HL-60/S4 (cell line): Measurements from ENCODE around the gene CTNNA3.
"Not testable (repeated sequence)": the region's sequence is repeated elsewhere in the genome, so short reads cannot be mapped to it uniquely, and the experiment has no call there.

Experiments
- in situ Hi-C: fragments of 300-500 bp; cut with MboI; formaldehyde crosslinking; loops from 2 replicates; pipeline ENCODE4 v1.14.3; 2022; ENCODE audit warnings: low sequenced_read_pairs

The CTNNA3 gene

DNA sequence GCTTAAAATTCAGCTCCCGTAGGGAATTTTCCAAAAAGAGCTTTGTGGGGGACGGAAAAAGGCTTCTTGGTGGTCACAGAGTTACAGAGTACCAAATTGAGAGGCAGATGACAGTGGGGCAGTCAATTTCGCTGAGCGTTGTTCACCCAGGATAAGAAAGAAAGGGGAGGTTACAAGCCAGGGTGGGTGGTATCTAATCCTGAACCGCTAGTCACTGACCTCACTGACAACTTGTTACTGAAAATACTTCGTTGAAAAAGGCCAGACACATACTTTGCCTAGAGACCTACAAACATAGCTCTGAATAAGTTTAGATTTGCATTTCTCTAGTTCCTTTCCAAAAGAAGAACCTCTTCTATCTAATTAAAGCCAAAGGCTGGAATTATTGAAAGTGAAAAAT lies at the start of gene CTNNA3:
Gene CTNNA3, minus strand, starts transcription at position 167 of the 400 bp plus-strand sequence.
- in situ Hi-C loops: loop anchor here (5.0 kb wide), 1 partner anchor 86 kb away; no protein-coding TSS in a partner anchor

DNA sequence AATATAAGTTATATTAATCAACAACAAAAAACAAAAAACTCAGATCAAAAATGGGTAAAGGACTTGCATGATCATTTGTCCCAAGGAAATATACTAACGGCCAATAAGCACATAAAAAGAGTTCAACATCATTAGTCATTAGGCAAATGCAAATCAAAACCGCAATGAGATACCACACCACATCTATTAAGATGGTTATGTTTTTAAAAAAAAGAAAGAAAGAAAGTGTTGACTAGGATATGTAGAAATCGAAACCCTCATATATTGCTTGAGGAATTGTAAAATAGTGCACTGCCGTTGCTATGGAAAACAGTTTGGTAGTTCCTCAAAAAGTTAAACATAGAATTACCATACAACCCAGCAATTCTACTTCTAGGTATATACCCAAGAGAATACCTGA lies 39.4 kb upstream of the CTNNA3 start:
- in situ Hi-C loops: no loop called here

DNA sequence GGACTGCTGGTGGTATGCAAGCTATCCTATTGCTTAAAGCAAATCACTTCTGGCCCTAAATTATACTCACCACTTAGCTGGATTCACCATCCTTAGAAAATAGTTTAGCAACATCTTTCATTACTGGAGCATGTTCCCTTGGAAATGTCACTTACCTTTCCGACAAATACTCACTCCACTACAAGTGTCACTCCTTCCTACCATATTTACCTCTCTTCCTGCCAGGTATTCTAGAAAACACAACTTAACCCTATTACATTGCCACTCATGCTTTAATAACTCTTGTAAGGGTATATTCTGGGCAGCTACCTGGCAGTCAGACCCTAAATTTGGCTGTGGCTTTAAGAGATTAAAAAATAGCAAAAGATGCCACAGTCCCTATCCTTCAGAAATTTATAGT lies 37.5 kb upstream of the CTNNA3 start:
- in situ Hi-C loops: no loop called here

DNA sequence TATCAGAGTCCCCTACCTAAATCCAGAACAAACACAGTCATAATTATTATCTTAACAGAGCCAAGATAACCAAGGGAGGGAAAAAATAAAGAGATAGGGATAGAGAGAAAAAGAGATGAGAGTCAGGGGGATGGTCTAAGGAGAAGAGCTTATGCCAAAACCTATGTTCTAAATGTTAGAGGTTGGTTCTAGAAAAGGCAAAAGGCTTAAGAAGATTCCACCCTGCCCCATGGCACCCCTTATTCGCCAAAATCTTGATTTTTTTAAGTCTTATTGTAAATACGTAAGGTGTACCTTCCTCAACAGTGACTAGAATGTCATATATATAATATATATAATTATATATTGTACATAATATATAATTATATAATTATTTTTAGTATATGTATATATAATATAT lies 29.6 kb upstream of the CTNNA3 start:
- in situ Hi-C loops: no loop called here

DNA sequence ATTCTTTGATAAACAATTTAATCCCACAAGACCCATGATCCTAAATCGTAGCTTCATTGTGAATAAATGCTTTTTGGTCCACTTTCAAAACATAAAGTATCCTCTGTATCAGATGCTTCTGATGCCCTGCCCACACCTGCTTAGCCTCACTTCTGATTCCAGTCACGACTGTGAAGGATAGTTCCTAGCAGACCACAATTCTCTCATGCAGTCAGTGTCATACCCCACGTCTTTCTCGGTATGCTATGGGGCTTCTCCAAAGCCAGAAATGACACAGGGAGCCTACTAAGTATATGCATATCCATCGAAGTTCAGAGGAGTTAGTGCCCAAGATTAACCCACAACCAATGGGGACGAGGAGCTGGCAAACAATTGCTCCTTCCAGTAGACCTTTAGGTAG lies 27.6 kb upstream of the CTNNA3 start:
- in situ Hi-C loops: no loop called here

DNA sequence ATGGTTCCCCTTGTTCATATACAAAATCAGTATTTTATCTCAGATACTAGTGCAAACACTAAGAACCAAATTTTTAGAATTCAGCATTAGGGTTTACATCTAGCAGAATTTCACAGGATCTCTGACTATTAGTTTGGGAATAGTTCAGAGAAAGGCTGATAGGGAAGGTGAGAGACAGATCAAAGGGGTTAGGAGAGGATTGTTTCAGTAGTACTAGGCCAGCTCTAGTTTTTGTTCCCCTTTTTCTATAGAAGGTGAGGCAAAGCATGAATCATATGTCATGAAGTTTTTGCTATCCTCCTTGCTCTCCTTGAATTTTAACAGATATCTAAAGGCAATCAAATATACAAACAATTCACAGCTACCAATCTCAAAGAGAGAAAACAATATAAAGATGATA lies 26.1 kb upstream of the CTNNA3 start:
- in situ Hi-C loops: no loop called here

DNA sequence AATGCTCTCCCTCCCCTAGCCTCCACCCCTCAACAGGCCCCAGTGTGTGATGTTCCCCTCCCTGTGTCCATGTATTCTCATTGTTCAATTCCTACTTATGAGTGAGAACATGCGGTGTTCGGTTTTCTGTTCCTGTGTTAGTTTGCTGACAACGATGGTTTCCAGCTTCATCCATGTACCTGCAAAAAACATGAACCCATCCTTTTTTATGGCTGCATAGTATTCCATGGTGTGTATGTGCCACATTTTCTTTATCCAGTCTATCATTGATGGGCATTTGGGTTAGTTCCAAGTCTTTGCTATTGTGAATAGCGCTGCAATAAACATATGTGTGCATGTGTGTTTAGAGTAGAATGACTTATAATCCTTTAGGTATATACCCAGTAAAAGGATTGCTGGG lies 20.5 kb upstream of the CTNNA3 start:
- in situ Hi-C loops: not testable (repeated sequence)

DNA sequence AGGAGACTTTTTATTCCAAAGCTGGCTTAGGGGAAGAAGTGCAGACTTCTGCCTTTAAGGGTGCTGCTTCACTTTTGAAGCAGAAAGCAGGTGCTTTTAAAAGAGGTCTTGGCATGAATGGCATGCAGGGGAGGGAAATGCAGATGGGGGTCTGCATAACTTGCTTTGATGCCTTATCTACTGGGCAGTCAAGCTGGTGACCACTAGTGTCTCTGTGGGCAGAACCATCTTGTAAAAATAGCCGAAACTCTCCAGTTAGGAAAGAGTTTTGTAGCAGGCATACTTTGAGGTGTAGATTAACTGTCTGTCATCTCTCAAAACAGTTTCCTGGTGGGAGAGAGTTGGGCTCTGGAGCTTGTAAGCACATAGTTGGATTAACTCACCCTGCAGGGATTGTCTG lies 9.9 kb upstream of the CTNNA3 start:
- in situ Hi-C loops: no loop called here

DNA sequence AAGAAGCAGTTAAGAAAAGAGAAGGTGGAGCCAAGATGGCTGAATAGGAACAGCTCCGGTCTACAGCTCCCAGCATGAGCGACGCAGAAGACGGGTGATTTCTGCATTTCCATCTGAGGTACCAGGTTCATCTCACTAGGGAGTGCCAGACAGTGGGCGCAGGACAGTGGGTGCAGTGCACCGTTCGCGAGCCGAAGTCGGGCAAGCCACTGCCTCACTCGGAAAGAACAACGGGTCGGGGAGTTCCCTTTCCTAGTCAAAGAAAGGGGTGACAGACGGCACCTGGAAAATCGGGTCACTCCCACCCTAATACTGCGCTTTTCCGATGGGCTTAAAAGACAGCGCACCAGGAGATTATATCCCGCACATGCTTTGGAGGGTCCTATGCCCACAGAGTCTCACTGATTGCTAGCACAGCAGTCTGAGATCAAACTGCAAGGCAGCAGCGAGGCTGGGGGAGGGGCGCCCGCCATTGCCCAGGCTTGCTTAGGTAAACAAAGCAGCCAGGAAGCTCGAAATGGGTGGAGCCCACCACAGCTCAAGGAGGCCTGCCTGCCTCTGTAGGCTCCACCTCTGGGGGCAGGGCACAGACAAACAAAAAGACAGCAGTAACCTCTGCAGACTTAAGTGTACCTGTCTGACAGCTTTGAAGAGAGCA lies 3.7 kb upstream of the CTNNA3 start:
- in situ Hi-C loops: loop anchor here (5.0 kb wide), 1 partner anchor 83 kb away; no protein-coding TSS in a partner anchor

DNA sequence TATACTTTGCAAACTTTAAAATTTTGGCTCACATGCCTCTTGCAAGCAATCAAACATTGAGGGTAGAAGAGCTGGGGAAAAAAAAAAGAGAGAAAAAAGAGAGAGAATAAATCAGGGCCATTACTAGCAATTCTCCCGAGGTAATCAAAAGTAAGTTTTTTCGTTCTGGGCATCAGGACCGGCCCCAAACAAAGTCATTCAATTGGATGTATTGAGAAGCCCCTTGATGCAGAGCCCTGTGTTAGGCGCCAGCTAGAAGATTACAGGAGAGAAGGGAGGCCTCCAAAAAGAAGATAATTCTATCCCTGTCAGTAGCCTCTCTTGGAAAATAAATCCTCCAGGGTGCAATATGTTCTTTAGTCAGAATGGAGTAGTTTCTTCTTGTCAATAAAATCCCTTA lies 2.2 kb upstream of the CTNNA3 start:
- in situ Hi-C loops: loop anchor here (5.0 kb wide), 1 partner anchor 84 kb away; no protein-coding TSS in a partner anchor

DNA sequence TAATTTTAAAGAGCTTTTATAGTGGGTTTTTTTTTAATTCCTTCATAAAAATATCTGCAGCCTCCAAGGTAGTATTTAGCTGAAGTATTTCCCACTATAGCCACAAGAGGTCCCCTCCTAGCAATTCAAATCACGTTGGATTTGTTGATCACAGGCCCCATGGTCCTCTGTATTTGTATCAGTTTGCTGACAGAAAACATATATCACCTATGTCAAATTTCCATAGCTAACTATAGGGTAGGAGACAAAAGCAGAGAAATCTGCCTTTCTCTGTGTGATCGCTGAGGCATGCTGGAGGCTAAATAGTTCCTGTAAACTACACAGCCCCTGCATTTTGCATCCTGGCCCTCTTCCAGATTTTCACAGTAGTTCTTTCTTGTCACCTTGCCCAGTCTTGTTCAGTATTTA lies 1.7 kb upstream of the CTNNA3 start:
- in situ Hi-C loops: loop anchor here (5.0 kb wide), 1 partner anchor 85 kb away; no protein-coding TSS in a partner anchor

DNA sequence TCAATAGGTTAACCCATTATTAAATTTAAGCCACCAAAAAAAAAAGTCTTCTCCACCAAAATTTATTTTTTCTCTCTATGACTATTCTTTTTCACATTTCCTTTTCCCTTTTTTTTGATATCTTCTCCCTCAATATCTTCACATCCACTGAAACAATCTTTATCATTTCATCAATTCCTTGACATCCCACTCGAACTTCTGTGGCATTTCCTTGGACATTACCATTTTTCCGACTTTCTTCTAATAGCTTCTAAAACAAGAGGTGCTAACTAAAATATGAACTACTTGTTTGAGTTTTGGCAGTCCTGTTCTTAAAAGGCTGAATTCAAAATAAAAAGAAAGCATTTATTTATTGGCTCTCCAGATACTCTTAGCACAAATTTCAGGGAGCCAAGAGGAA lies 684 bp upstream of the CTNNA3 start:
- in situ Hi-C loops: loop anchor here (5.0 kb wide), 1 partner anchor 86 kb away; no protein-coding TSS in a partner anchor

DNA sequence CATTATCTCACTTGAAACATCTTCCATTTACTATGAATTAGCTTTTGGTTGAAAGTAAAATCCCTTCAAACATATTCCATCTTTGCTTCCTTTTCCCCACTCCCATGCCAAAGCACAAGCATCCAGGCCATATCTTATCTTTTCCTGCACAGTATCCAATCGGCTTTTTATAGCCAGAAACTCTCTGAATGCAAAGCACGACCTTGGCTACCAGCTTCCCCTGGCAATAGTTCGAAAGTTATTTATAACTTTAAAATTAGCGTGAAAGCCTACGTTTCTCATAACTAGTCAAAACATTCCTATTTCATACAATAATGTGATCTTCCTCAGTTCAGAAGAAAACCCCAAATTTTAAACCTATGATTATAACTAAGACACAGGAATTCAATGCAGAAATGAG lies 440 bp downstream of the CTNNA3 start:
- in situ Hi-C loops: loop anchor here (5.0 kb wide), 1 partner anchor 87 kb away; no protein-coding TSS in a partner anchor

DNA sequence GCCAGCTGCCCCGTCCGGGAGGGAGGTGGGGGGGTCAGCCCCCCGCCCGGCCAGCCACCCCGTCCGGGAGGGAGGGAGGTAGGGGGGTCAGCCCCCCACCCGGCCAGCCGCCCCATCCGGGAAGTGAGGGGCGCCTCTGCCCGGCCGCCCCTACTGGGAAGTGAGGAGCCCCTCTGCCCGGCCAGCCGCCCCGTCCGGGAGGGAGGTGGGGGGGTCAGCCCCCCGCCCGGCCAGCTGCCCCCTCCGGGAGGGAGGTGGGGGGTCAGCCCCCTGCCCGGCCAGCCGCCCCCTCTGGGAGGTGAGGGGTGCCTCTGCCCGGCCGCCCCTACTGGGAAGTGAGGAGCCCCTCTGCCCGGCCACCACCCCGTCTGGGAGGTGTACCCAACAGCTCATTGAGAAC lies 4.1 kb downstream of the CTNNA3 start:
- in situ Hi-C loops: not testable (repeated sequence)

DNA sequence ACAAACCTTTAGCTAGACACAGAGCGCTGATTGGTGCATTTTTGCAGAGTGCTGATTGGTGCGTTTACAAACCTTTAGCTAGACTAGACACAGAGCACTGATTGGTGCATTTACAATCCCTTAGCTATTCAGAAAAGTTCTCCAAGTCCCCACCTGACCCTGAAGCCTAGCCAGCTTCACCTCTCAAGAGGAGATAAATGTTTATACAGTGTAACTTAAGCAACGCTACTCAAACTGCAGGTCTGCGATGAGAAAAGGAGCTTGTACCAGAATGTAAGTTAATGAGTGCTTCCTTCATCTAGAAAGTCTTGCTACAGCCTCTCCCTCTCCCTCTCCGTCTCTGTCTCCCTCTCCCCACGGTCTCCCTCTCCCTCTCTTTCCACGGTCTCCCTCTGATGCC lies 5.5 kb downstream of the CTNNA3 start:
- in situ Hi-C loops: not testable (repeated sequence)

DNA sequence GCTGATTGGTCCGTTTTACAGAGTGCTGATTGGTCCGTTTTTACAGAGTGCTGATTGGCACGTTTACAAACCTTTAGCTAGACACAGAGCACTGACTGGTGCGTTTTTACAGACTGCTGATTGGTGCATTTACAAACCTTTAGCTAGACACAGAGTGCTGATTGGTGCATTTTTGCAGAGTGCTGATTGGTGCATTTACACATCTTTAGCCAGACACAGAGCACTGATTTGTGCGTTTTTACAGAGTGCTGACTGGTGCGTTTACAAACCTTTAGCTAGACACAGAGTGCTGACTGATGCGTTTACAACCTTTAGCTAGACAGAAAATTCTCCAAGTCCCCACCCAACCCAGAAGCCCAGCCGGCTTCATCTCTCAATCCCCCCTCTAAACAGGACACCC lies 11.9 kb downstream of the CTNNA3 start:
- in situ Hi-C loops: not testable (repeated sequence)

DNA sequence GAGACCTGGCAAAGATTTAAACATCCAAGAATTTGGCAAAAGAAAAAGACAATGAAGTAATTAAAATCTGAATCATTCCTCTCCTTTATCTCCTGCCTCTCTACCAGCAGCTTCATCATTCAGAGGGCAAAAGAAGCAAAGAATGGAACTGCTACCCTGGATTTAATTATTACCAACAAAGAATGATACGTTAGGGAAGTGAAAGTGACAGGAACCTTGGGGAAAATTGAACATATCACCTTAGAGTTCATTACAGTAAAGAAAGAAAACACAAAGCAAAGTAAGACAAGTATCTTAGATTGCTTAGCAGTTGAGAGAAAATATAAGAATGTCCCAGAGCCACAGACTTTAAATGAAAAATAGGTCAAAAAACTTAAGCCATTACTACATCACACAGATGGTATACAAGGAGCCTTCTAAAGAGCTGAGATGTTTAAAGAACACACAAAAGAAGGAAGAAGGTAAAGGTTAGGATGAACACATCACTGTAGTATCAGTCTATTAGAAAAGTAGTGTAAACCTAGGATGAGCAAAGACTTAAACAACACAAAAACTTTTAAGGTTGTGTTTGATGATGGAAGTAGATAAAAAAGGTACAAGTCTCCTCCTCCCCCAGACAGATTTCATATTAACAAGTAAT lies 17.5 kb downstream of the CTNNA3 start:
- in situ Hi-C loops: no loop called here

DNA sequence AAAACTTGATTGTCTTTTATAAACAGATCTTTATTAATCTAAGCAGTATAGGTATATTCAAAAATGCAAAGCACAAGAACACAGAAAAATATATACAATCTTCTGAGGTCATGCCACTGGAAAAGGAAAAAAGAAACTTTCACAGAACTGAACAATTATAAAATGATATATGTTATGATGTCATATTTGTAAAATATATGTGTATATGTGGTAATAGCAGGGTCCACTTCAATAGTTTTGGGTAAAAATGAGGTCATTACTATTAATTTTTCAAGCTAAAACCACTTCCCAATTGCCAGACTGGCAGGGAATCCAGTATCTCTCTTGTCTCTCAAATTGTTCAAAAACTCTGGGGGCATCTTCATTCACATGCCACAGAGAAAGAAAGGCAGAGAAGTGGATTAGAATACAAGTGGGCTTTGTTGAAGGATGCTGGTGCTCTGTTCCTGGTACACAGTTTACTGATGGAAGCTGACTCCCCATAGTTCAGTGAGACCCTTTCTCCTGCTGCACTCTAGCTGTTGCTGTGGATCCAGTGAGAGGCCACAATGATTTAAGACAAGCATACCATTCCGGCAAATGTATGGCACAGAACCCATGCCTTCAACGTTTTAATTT lies 19.7 kb downstream of the CTNNA3 start:
- in situ Hi-C loops: no loop called here

DNA sequence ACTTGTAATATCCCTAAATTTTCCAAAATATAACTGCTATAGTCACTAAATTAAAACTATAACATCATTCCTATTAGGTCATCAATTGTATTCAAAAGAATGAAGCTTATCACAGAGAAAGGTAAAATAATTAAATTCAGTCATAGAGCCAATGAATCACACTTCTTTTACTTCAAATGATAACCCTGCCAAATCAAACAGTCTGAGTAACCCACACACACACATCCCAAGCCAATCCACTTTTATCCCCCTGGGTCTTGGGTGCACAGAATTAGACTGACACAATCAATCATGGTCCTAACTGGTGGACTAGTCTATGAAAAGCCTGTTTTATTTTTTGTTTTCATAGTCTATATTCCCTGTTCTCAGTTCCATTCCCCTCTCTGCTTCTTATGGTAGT lies 25.6 kb downstream of the CTNNA3 start:
- in situ Hi-C loops: no loop called here

DNA sequence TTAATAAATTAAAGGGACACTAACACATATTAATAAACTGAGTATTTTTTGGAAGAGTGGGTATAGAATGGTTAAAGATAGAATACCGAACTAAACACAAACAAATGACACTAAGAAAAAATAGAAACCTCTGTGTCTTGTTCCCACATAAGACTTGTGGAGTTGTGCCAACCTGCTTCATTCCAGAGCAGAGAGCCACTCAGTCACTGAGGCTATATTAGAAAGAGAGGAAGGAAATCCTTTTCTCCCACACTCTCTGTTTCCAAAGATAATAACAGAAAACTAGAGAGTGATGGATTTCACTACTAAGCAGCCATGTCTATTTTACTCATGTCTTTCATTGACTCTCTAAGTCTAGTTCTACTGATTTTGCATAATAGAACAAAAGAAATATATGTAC lies 26.0 kb downstream of the CTNNA3 start:
- in situ Hi-C loops: no loop called here

DNA sequence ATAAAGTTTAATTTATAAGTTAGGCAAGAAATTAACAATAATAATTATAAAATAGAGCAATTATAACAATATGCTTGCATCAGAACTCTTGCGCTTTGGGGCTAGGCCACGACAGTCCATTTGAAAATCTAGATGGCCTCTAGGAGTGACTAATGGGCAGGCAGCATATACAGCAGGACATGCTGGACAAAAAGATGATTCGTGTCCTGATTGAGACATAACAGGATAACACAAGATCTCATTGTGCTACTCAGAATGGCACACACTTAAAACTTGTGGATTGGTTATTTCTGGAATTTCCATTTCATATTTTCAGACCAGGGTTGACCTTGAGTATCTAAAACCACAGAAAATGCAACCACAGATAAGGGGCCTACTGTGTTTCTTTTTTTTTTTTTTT lies 27.5 kb downstream of the CTNNA3 start:
- in situ Hi-C loops: no loop called here

DNA sequence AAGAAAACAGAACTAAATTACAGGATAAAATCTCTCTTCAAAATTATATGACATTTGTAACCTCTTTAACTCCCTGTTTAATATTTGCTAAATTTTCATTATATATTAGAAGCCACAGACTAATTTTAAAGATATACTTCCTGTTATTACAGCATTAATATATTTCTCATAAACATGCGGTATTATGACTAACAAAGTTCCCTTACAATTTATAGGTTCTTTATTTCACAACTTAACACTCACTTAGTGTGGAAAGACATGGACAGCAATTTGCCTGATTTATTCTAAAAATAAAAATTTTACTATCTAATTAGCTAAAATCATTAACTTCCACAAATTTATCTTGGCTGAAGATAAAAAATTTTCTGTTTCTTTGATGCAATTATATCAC lies 29.0 kb downstream of the CTNNA3 start:
- in situ Hi-C loops: no loop called here
